NCI-H2227 treated with DMSO at 0.1 percent for 48 hours (cell line): Measurements from ENCODE around the gene MYCL.

Experiments
- DNase-seq: peaks from one replicate; lab custom pipeline; 2025; lab: John Stamatoyannopoulos, UW

The MYCL gene, protein sequence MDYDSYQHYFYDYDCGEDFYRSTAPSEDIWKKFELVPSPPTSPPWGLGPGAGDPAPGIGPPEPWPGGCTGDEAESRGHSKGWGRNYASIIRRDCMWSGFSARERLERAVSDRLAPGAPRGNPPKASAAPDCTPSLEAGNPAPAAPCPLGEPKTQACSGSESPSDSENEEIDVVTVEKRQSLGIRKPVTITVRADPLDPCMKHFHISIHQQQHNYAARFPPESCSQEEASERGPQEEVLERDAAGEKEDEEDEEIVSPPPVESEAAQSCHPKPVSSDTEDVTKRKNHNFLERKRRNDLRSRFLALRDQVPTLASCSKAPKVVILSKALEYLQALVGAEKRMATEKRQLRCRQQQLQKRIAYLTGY

DNA sequence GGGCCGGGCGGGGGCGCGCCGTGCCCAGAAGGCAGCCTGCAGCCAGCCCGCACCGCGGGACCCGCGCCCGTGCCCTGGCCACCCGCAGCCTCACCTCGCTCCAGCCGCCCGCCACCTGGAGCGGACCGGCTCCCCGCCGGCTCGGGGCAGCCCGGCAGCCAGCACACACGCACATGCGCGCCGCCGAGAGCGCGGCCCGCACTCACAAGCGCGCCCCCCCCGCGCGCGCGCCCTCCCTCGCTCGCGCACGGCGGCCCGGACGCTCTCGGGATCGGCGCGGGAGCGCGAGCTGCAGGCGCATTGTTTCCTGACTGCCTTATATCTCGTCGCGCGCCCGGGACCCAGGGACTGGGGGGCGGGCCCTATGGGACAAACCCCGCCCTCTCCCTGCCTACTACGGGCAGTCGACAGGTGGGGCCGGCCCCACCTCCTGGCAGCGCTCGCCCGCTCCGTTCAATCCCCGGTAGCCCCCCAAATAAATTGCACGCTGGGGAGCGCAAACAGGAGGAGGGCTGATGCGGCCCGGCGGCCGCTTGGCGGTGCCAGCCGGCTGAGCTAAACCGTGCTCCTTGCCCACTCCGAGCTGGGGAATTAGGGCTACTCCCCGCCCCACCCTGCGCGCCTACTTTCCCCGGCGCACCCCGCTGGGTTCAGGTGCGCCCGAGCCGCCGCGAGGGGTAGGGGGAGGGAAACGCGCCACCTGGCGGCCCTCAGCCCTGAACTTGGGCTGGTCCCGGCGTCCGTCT is at the start of gene MYCL:
TSS of gene MYCL (minus strand) at position 204 of the 746 bp plus-strand sequence. CDS start 483 bp downstream, outside the sequence.
- DNase-seq, result peak; percentile 83

- DNase-seq, result no peak
Observed at GRCh38 chr1:39949891-39950290, 48.2 kb upstream of the MYCL start.

- DNase-seq, result no peak
Observed at GRCh38 chr1:39947260-39947659, 45.5 kb upstream of the MYCL start.

DNA sequence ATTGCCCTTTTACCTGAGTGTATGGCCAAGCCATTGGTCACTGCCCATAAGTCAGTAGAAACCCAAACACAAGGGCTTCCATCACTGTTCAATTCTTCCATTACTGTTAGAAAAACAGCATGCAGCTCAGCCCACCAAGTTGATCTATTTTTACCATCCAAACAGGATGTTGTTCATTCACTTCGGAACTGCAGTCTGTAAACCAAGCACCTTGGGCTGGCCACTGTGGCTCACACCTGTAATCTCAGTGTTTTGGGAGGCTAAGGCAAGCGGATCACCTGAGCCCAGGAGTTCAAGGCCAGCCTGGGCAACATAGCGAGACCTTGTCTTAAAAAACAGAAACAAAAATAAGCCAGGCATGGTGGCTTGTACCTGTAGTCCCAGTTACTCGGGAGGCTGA is 44.5 kb upstream of the MYCL start:
- DNase-seq, result no peak

GRCh38 chr1:39944410-39945112 is 42.8 kb upstream of the MYCL start:
- no peak for DNase-seq

DNA sequence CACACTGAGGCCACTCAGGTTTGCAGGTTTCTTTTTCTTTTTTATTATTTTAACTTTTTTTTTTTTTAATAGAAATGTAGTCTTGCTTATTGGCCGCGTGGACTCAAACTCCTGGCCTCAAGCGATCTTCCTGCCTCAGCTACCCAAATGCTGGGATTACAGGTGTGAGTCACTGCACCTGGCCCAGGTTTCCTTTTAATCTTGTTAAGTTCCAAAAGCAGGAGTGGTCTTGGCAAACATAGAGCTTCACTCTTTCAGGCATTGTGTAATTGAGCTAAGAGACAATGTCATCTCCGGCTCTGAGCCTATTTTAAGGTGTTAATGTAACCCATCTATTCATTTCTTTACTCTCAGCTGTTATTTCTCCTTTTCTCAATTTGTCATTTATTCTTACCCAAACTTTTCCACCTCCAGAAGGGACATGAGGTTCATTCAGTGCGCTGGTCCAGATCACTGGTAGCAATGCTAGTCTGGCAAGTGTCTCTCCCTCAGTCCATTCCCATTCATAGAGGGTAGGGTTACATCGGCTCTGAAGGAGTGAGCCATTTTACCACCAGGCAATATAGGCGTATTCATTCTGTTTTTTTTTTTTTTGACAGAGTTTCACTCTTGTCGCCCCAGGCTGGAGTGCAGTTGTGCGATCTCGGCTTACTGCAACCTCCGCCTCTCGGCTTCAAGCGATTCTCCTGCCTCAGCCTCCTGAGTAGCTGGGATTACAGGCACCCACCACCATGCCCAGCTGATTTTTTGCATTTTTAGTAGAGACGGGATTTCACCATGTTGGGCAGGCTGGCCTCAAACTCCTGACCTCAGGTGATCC is 42.0 kb upstream of the MYCL start:
- no peak for DNase-seq

- no peak for DNase-seq
Observed at GRCh38 chr1:39940980-39941871, 39.5 kb upstream of the MYCL start.

DNA sequence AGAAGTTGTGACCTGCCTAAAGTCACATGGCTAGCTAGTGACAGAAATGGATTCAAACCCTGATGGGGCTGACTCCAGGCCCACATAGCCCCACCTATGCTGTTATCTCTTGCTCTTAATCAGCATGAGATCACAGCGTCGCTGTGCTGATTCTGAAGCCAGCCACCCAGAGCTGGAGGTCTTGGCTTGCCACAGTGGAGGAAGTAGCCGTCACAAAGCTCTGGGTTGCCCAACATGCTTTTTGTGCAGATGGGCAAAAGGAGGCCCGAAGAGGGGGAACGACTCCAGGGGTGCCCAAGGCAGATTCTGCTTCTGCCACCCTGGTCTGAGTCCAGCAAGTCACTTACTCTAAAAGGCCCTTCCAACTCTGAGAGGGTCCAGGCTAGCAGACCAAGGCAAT is 38.5 kb upstream of the MYCL start:
- no peak for DNase-seq

DNA sequence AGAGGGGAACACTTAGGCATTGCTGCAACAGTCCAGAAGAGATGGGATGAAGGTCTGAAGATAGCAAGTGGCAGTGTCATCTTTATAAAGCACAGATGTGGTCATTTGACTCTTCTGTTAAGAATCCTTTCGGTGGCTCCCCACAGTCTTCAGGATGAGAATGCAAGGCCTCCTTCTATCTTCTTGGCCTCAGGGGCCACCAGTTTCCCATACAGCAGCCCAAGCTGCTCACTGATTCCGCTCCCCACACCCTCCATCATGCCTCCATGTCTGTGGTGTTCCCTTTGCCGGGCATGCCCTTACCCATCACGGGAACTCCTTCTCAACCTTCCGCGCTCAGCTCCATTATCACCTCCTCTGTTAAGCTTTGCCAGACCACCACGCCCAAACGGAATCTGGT is 37.1 kb upstream of the MYCL start:
- DNase-seq, result no peak

GRCh38 chr1:39936724-39937491 is 35.2 kb upstream of the MYCL start:
- no peak for DNase-seq

GRCh38 chr1:39933956-39934941 is 32.5 kb upstream of the MYCL start:
- DNase-seq, result no peak

DNA sequence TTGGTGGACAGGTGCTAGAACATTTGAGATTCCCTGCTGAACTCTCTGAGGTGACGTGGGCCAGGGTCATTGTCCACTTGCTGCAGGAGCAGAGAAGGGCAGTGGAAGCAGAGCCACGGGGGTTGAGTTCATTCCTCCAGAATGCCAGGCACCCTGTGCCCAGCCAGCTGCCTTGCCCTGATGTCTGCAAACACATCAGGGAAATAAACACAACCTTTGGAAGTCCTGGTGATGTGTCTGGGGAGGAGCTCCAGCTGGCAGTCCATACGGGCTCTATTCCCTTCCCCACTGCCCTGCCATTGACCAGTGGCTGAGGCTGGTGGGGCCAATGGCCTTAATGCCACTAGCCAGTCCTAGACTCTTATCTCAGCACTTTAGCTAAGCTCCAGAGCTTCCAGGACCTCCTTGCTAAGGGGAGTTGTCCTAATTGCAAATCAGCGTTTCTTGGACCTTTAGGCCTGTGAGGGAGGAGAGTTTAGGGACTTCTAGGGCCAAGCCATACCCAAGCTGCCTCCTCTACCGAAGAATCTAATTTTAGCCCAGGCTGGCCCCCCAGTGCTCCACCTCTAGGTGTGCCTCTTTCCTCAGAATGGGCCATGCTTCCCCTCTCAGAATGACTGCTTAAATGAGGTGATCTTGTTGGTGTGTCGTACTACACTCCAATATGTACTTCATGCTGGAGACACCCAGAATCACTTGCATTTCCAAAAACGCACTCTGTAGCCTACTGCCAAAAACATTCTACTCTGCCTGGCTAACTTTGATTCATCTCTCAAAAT is 27.3 kb upstream of the MYCL start:
- DNase-seq, result no peak

- DNase-seq, result no peak
Observed at GRCh38 chr1:39927538-39927937, 25.8 kb upstream of the MYCL start.

GRCh38 chr1:39926820-39927219 is 25.1 kb upstream of the MYCL start:
- DNase-seq, result no peak

GRCh38 chr1:39926343-39926793 is 24.7 kb upstream of the MYCL start:
- no peak for DNase-seq

DNA sequence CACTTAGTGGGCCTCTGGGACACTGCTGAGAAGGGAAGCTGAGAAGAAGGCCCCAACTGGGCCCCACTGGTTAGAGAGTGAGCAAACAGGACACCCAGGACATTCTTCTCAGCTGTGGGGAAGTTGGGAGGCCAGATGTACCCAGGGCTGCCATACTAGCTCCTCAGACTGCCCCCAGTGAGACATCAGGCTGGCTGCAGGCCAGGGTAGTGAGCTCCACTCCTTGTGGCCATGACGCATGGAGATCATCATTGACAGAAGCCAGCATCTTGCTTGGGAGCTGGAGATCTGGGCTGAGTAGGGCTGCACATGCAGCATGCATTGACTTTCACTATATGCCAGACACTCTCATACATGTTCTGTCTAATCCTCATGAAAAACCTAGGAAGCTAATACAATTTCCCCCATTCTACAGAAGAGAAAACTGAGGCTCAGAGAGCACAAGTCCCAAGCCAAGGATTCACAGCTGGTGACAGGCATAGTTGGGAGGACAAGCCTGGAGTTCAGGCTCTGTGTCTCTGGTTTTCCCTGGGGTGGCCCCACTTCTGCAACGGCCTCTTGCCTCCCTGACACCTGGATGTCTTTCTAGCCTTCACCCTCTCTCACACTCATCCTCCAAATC is 24.1 kb upstream of the MYCL start:
- DNase-seq, result no peak

GRCh38 chr1:39922251-39922688 is 20.6 kb upstream of the MYCL start:
- DNase-seq, result no peak
